Right kidney (tissue), 9 donors: Measurements from ENCODE around the gene IL17RD.

Experiments
- DNase-seq: peaks from one replicate; pipeline ENCODE4 v3.0.0-alpha.2; 2016
- long read RNA-seq, 8 donors: transcript quantifications; one replicate each; lab custom pipeline, GENCODE V29; 2026

IL17RD gene
- long read RNA-seq, donor 1, full-length matches to known transcripts, result 2 of 2 reads
- long read RNA-seq, donor 1, partial matches to known transcripts, result 0 of 2 reads
- long read RNA-seq, donor 1, other reads (novel, unspliced or antisense), result 0 of 2 reads
- long read RNA-seq, donor 2, full-length matches to known transcripts, result 5 of 5 reads
- long read RNA-seq, donor 2, partial matches to known transcripts, result 0 of 5 reads
- long read RNA-seq, donor 2, other reads (novel, unspliced or antisense), result 0 of 5 reads
- long read RNA-seq, donor 3, full-length matches to known transcripts, result 8 of 13 reads
- long read RNA-seq, donor 3, partial matches to known transcripts, result 5 of 13 reads
- long read RNA-seq, donor 3, other reads (novel, unspliced or antisense), result 0 of 13 reads
- long read RNA-seq, donor 4, full-length matches to known transcripts, result 4 of 15 reads
- long read RNA-seq, donor 4, partial matches to known transcripts, result 11 of 15 reads
- long read RNA-seq, donor 4, other reads (novel, unspliced or antisense), result 0 of 15 reads
- long read RNA-seq, donor 5, full-length matches to known transcripts, result 3 of 3 reads
- long read RNA-seq, donor 5, partial matches to known transcripts, result 0 of 3 reads
- long read RNA-seq, donor 5, other reads (novel, unspliced or antisense), result 0 of 3 reads
- long read RNA-seq, donor 6, full-length matches to known transcripts, result 6 of 6 reads
- long read RNA-seq, donor 6, partial matches to known transcripts, result 0 of 6 reads
- long read RNA-seq, donor 6, other reads (novel, unspliced or antisense), result 0 of 6 reads
- long read RNA-seq, donor 7, partial matches to known transcripts, result 46 of 47 reads
- long read RNA-seq, donor 7, other reads (novel, unspliced or antisense), result 0 of 47 reads
- long read RNA-seq, donor 8, full-length matches to known transcripts, result 2 of 2 reads
- long read RNA-seq, donor 8, partial matches to known transcripts, result 0 of 2 reads
- long read RNA-seq, donor 8, other reads (novel, unspliced or antisense), result 0 of 2 reads

DNA sequence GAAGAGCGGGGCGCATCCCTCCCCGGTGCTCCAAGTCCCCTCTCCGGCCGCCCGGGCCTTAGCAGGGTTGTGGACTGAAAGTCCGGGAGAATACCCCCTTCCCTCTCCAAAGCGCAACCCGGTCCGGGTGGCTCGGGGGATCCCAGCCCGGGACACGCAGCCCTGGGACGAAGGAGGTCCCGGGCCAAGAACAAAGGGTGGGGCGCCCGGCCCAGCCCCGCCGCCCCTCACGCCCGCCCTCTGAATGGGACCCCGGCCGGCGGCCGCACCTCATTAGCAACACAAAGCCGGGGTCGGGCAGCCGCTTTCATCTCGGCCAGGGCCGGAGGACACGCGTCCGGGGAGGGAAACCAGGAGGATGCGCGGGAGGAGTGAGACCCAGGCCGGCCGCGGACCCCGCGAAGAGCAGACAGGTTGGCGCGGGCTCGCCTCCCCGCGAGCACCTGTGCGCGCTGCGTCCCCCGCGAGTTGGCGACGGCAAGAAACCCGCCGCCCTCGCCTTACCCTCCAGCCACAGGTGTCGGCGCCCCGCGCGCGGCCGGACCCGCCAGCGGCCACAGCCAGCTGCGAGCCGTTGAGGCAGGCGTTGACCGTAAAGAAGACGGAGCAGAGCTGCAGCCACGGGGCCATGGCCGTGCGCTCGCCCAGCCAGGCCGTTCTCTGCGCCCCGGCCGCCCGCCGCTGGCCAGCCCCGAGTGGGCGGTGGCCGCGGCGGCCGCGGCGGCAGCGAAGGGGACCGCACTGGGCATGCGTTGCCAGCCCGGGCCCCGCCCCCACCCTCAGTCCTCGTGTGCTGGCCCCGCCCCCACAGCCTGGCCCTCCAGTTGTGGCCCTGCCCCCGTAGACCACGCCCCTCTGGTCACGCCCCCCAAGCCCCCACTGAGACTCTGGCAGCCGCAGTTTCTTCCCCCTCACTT is at the start of gene IL17RD:
IL17RD (minus strand) TSS at position 697 of the 917 bp plus-strand sequence; CDS start at position 630, 67 bp downstream.
- peak; percentile 92 for DNase-seq

- DNase-seq, result no peak
Measured at GRCh38 chr3:57206423-57206822, 41.3 kb upstream of the IL17RD start.

GRCh38 chr3:57199895-57200297 is 34.7 kb upstream of the IL17RD start, which contains the start of gene HESX1:
Gene HESX1 (minus strand): TSS chr3:57199978. CDS start chr3:57199918, 60 bp downstream.
- no peak for DNase-seq

DNA sequence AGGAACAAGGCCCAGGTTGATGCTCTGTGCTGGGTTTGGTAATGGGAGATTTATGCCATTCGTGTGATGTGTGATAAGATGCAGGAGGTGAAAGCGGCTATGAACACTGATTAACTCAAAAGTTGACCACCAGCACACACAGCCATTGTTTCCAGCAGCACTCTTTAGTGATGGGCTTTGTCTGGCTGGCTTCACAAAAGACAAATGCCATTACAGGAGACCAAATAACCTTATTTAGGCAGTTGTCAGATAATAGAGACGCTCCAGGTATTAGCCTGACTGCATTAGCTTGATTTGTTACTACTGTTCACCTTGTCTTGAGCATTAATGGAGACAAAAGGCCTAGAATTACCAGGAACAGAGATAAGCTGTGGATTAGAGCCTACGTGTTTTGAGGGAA is 29.5 kb upstream of the IL17RD start:
- no peak for DNase-seq

GRCh38 chr3:57192028-57192427 is 26.9 kb upstream of the IL17RD start:
- DNase-seq, result no peak

DNA sequence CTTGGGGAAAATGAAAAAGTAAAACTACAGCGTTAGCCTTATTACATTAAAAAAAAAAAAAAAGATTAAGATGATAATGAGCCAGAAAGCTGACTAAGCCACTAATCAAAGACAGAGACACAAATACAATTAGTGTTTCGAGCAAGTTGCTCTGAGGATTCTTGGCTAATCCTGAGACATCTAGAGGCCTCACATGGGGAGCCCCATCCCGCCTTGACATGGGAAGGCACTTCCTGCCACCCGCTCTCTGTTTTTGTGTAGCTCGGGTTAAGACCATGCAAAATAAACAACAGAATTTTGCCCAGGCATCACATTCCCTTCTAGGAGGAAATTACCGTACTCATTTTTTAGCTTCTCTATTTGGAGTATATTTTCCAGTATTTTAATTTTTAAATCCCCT is 19.4 kb upstream of the IL17RD start:
- DNase-seq, result no peak

DNA sequence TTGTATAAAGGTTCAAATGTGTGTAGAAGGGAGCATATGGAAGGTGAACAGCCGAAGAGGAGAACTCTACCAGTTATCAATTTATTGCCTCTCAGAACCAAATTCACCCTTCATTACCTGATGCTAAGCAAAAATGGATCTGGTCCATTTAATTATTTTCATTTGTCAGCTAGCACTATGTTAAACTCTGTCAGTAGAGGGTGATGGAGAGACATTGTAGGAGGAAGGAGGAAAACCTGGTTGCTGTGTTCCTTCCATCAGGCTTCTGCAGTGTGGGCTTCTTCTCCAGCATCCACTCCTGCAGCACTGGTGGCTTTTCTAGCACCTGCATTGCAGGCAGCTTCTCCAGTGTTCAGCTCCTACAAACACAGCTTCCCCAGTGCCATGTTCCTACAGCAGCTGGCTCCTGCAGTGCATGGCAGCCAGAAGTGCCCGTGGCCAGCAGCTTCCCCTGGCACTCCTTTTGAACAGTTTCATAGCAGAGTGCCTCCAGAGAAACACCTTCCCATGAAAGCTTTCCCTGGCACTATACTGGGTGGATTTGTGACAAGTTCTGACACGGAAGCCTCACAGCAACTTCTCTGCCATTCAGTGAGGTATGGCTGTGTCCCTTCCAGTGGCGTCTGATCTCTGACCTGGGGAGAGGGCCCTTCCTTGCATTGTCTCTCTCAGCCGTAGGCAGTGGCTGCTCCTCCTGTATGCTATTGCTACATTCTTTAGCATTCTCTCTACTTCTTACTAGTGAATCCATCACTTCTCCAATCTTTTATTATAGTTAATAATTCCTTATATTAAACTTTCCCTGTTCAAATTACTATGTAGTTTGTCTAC is 14.6 kb upstream of the IL17RD start:
- no peak for DNase-seq

DNA sequence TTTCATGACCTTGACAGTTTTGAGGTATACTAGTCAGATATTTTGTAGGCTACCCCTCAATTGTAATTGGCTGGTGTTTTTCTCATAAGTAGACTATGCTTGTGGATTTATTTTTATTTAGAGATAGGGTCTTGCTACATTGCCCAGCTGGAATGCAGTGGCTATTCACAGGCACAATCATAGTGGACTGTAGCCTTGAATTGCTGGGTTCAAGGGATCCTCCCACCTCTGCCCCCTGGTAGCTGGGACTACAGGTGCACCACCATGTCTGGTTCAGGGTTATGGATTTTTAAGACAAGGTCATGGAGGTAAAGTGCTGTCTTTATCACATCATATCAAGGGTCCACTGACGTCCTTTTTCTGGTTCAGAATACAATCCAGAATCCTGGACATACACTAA is 10.9 kb upstream of the IL17RD start:
- no peak for DNase-seq

- no peak for DNase-seq
Measured at GRCh38 chr3:57173687-57174086, 8.5 kb upstream of the IL17RD start.

- DNase-seq, result no peak
Measured at GRCh38 chr3:57170946-57171345, 5.8 kb upstream of the IL17RD start.

DNA sequence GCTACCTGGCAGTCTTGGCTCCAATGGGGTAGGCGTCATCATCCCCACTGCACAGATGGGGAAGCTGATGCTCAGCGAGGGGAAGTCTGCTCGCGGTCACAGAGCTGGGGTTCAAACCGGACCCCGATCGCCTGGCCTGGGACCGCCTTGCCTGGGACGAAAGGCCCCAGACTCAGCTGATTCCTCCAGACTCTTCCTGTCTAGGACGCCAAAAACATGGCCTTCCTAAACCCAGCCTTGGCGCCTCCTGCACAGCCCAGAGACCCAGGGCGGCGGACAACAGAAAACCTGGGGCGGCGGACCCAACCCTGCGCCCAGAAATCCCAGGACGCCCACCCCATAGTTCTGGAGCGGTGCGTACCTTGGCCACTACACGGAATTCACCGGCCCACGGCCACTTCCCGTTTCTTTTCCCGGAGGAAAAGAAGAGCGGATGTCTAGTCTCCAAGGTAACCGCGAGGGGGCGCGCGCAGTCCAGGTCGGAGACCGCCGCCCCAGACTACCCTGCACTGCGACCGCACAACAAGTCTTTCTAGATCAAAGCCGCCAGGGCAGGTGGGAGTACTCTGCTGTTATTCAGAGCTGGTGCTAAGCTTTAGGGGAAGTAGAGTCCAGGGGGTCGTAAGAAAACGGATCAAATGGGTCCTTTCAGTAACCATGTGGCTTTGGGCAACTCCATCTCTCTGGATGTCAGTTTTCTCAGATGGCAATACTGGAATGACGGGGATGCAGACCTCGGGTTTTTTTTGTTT is 4.9 kb upstream of the IL17RD start:
- peak; percentile 81 for DNase-seq

- no peak for DNase-seq
Measured at GRCh38 chr3:57169108-57169507, 4.0 kb upstream of the IL17RD start.

DNA sequence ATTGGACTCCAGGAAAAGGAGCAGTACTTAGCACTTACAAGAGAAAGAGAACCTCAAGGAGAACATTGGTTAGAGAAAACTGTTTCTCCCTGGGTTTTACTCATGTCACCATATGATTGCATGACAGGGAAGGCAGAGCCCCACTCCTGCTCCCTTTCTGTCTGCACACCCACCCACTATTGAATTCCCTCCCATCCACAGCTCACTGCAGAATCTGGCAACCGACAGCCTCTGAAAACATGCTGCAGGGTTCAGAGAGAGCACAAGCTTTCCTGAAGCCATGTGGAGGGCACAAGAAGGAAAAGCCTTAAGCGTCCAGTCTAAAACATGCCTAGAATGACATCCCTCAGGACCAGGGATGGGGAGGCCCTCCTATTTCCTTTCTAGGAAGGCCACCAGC is 3.0 kb upstream of the IL17RD start:
- DNase-seq, result no peak

- DNase-seq, result no peak
Measured at GRCh38 chr3:57166660-57167059, 1.5 kb upstream of the IL17RD start.

DNA sequence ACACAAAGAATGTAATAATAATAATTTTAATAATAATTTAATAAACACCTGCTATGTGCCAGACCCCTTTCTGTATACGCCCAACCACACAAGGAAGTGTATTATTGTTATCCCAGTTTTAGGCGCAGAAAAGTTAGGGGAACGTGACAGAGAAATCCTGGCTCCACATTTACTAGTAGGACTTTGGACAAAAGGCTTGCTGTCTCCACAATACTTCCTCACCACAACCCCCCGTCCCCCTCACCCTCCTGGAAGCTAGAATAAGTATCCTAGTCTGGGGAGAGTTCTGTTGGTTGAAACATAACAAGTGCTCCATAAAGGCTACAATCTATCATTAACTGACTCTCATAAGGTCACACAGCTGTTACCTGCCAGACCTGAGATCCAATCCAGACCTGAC is 488 bp upstream of the IL17RD start:
- DNase-seq, result no peak

GRCh38 chr3:57164217-57164656 is 916 bp downstream of the IL17RD start:
- no peak for DNase-seq

DNA sequence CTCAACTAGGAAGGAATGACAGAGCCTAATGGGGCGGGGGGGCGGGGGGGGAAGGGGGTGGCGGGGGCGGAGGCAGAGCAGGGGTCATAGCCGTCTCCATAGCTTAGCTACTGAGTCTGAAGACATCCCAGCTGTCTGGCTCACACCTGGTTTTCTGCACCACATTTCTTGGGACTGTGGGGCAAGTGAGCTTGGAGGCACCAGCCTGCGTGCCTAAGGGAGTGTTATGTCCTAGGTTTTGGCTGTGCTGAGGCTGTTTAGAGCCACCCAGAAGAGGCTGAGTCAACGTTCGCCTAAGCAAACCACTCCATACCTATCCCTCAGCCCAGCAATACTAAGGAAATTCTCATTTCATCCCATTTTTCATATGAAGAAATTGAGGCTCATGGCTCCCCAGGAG is 1.4 kb downstream of the IL17RD start:
- DNase-seq, result no peak

DNA sequence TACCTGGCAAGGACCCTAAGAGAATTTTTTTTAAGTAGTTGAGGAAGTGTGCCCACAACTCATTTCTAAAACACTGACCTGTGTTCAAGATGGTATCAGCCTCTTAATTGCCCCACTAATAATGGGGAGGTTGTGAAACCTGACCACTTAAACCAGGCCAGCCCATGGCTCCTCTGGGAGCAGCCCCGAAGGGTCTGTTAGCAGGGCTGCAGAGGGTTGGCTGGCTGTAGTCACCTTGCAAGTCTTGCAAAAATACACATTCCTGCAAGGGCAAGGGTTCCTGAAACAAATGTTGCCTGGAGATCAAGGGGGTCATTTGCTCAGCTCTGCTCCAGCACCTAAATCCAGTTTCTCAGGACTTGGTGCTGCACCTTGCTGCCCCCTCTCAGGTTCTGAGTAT is 3.2 kb downstream of the IL17RD start:
- no peak for DNase-seq

DNA sequence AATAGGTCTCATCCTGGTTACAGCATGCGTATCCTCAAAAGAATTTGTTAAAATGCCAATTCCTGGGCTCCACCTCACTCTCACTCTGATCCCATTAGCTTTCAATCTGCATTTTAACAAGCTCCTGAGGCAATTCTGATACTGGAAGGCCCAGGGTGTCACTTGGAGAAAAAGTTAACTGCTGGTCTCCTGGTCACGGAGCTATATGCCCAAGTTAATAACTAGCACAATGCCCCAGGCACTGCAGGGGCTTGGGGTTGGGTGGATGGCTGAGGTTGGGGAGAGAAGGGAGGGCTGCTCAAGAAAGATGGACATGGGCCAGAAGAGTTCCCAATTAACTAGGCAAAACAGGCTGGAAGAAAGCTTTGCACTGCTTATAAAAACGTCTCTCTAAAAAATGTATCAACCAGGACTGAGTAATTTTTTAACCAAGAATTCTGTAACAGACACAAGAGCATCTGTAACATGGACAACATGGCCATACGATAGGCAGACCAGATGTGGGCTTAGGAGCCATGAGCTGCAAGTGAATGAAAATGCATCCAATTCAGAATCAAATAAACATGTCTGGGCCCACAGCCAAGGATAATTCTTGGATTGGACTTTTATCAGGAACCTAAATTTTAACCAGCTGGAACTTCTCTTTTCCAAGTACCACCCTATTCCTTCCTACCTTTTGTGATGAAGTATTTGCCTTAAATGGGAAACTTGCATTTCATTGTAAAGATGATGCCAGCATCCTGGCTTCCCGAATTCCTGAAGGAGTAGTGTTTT is 4.2 kb downstream of the IL17RD start:
- no peak for DNase-seq
